ENCODE results near the gene PRPS1.

PRPS1 gene

GRCh38 chrX:107628662-107629539, 591 bp downstream of the PRPS1 start:
- H3K9ac ChIP-seq (ENCODE audit: low read depth in 1 of 2, low read length in 2 of 2), result peak overlapping the region; percentile 35 to 46

GRCh38 chrX:107629540-107629909, 1.2 kb downstream of the PRPS1 start:
- no peak overlapping the region for H3K9ac ChIP-seq (ENCODE audit: low read depth in 1 of 2, low read length in 2 of 2)
- no peaks in the 10 kb centered on the region for H3K27me3 ChIP-seq (ENCODE audit: control insufficient read depth in 2 of 2, insufficient read depth in 2 of 2, low read length in 2 of 2)
- H3K36me3 ChIP-seq (ENCODE audit: control insufficient read depth in 2 of 2, insufficient read depth in 2 of 2, low read length in 2 of 2), result no peaks in the 10 kb centered on the region
- no peak overlapping the region for H3K27ac ChIP-seq (ENCODE audit: low read depth in 2 of 2, low read length in 2 of 2)
- no peaks in the 10 kb centered on the region for H3K9me3 ChIP-seq (ENCODE audit: control insufficient read depth in 2 of 2, low read length in 2 of 2)
- H3K4me1 ChIP-seq (ENCODE audit: control insufficient read depth in 2 of 2, insufficient read depth in 2 of 2, low read length in 2 of 2), result no peaks in the 10 kb centered on the region
- peak overlapping the region; percentile 73 to 80 for H3K4me3 ChIP-seq (ENCODE audit: low read length in 2 of 2)

More at GRCh38 chrX:107628662-107629539, 591 bp downstream of the PRPS1 start:
- Histone ChIP-seq H3K4me3 (ENCODE audit: low read length in 2 of 2) (peak overlapping the region; percentile 73 to 80), H3K27ac (ENCODE audit: low read depth in 2 of 2, low read length in 2 of 2) (peak overlapping the region; percentile 55 to 57), H3K27me3 (ENCODE audit: control insufficient read depth in 2 of 2, insufficient read depth in 2 of 2, low read length in 2 of 2) (no peaks in the 10 kb centered on the region), H3K4me1 (ENCODE audit: control insufficient read depth in 2 of 2, insufficient read depth in 2 of 2, low read length in 2 of 2) (no peaks in the 10 kb centered on the region), H3K36me3 (ENCODE audit: control insufficient read depth in 2 of 2, insufficient read depth in 2 of 2, low read length in 2 of 2) (no peaks in the 10 kb centered on the region), H3K9me3 (ENCODE audit: control insufficient read depth in 2 of 2, low read length in 2 of 2) (no peaks in the 10 kb centered on the region)

GRCh38 chrX:107630031-107630689, 1.9 kb downstream of the PRPS1 start:
- Histone ChIP-seq H3K4me1 (ENCODE audit: control insufficient read depth in 2 of 2, insufficient read depth in 2 of 2, low read length in 2 of 2) (no peaks in the 10 kb centered on the region), H3K9ac (ENCODE audit: low read depth in 1 of 2, low read length in 2 of 2) (no peak overlapping the region), H3K9me3 (ENCODE audit: control insufficient read depth in 2 of 2, low read length in 2 of 2) (no peaks in the 10 kb centered on the region), H3K27ac (ENCODE audit: low read depth in 2 of 2, low read length in 2 of 2) (no peak overlapping the region), H3K36me3 (ENCODE audit: control insufficient read depth in 2 of 2, insufficient read depth in 2 of 2, low read length in 2 of 2) (no peaks in the 10 kb centered on the region), H3K27me3 (ENCODE audit: control insufficient read depth in 2 of 2, insufficient read depth in 2 of 2, low read length in 2 of 2) (no peaks in the 10 kb centered on the region), H3K4me3 (ENCODE audit: low read length in 2 of 2) (peak overlapping the region in 1 of 2 donors; percentile 10)

- no peaks in the 10 kb centered on the region for H3K36me3 ChIP-seq (ENCODE audit: control insufficient read depth in 2 of 2, insufficient read depth in 2 of 2, low read length in 2 of 2)
- H3K9ac ChIP-seq (ENCODE audit: low read depth in 1 of 2, low read length in 2 of 2), result no peak overlapping the region
- H3K9me3 ChIP-seq (ENCODE audit: control insufficient read depth in 2 of 2, low read length in 2 of 2), result no peaks in the 10 kb centered on the region
- H3K4me1 ChIP-seq (ENCODE audit: control insufficient read depth in 2 of 2, insufficient read depth in 2 of 2, low read length in 2 of 2), result no peaks in the 10 kb centered on the region
- no peaks in the 10 kb centered on the region for H3K27me3 ChIP-seq (ENCODE audit: control insufficient read depth in 2 of 2, insufficient read depth in 2 of 2, low read length in 2 of 2)
- no peak overlapping the region for H3K27ac ChIP-seq (ENCODE audit: low read depth in 2 of 2, low read length in 2 of 2)
- no peak overlapping the region for H3K4me3 ChIP-seq (ENCODE audit: low read length in 2 of 2)
Observed at GRCh38 chrX:107632346-107632745, 4.0 kb downstream of the PRPS1 start.

- no peak overlapping the region for H3K9ac ChIP-seq (ENCODE audit: low read depth in 1 of 2, low read length in 2 of 2)
- H3K36me3 ChIP-seq (ENCODE audit: control insufficient read depth in 2 of 2, insufficient read depth in 2 of 2, low read length in 2 of 2), result peaks cover 0 to 7% of the 10 kb centered on the region in 2 donors
- no peak overlapping the region for H3K4me3 ChIP-seq (ENCODE audit: low read length in 2 of 2)
- no peaks in the 10 kb centered on the region for H3K4me1 ChIP-seq (ENCODE audit: control insufficient read depth in 2 of 2, insufficient read depth in 2 of 2, low read length in 2 of 2)
- no peaks in the 10 kb centered on the region for H3K9me3 ChIP-seq (ENCODE audit: control insufficient read depth in 2 of 2, low read length in 2 of 2)
- no peak overlapping the region for H3K27ac ChIP-seq (ENCODE audit: low read depth in 2 of 2, low read length in 2 of 2)
- H3K27me3 ChIP-seq (ENCODE audit: control insufficient read depth in 2 of 2, insufficient read depth in 2 of 2, low read length in 2 of 2), result no peaks in the 10 kb centered on the region
Observed at GRCh38 chrX:107646735-107647134, 18.4 kb downstream of the PRPS1 start.

GRCh38 chrX:107648332-107648731, 20.0 kb downstream of the PRPS1 start:
- no peaks in the 10 kb centered on the region for H3K9me3 ChIP-seq (ENCODE audit: control insufficient read depth in 2 of 2, low read length in 2 of 2)
- no peak overlapping the region for H3K27ac ChIP-seq (ENCODE audit: low read depth in 2 of 2, low read length in 2 of 2)
- no peaks in the 10 kb centered on the region for H3K27me3 ChIP-seq (ENCODE audit: control insufficient read depth in 2 of 2, insufficient read depth in 2 of 2, low read length in 2 of 2)
- peaks cover 0 to 7% of the 10 kb centered on the region in 2 donors for H3K36me3 ChIP-seq (ENCODE audit: control insufficient read depth in 2 of 2, insufficient read depth in 2 of 2, low read length in 2 of 2)
- H3K4me1 ChIP-seq (ENCODE audit: control insufficient read depth in 2 of 2, insufficient read depth in 2 of 2, low read length in 2 of 2), result no peaks in the 10 kb centered on the region
- no peak overlapping the region for H3K9ac ChIP-seq (ENCODE audit: low read depth in 1 of 2, low read length in 2 of 2)
- H3K4me3 ChIP-seq (ENCODE audit: low read length in 2 of 2), result no peak overlapping the region

- no peaks in the 10 kb centered on the region for H3K27me3 ChIP-seq (ENCODE audit: control insufficient read depth in 2 of 2, insufficient read depth in 2 of 2, low read length in 2 of 2)
- no peaks in the 10 kb centered on the region for H3K36me3 ChIP-seq (ENCODE audit: control insufficient read depth in 2 of 2, insufficient read depth in 2 of 2, low read length in 2 of 2)
- no peak overlapping the region for H3K27ac ChIP-seq (ENCODE audit: low read depth in 2 of 2, low read length in 2 of 2)
- H3K4me3 ChIP-seq (ENCODE audit: low read length in 2 of 2), result no peak overlapping the region
- H3K9ac ChIP-seq (ENCODE audit: low read depth in 1 of 2, low read length in 2 of 2), result no peak overlapping the region
- no peaks in the 10 kb centered on the region for H3K4me1 ChIP-seq (ENCODE audit: control insufficient read depth in 2 of 2, insufficient read depth in 2 of 2, low read length in 2 of 2)
- H3K9me3 ChIP-seq (ENCODE audit: control insufficient read depth in 2 of 2, low read length in 2 of 2), result no peaks in the 10 kb centered on the region
Observed at GRCh38 chrX:107654566-107654871, 26.2 kb downstream of the PRPS1 start.

GRCh38 chrX:107654872-107655761, 26.8 kb downstream of the PRPS1 start:
- Histone ChIP-seq H3K9ac (ENCODE audit: low read depth in 1 of 2, low read length in 2 of 2) (no peak overlapping the region), H3K9me3 (ENCODE audit: control insufficient read depth in 2 of 2, low read length in 2 of 2) (no peaks in the 10 kb centered on the region), H3K27ac (ENCODE audit: low read depth in 2 of 2, low read length in 2 of 2) (no peak overlapping the region), H3K27me3 (ENCODE audit: control insufficient read depth in 2 of 2, insufficient read depth in 2 of 2, low read length in 2 of 2) (no peaks in the 10 kb centered on the region), H3K4me1 (ENCODE audit: control insufficient read depth in 2 of 2, insufficient read depth in 2 of 2, low read length in 2 of 2) (no peaks in the 10 kb centered on the region), H3K36me3 (ENCODE audit: control insufficient read depth in 2 of 2, insufficient read depth in 2 of 2, low read length in 2 of 2) (no peaks in the 10 kb centered on the region), H3K4me3 (ENCODE audit: low read length in 2 of 2) (no peak overlapping the region)

GRCh38 chrX:107656978-107657377, 28.7 kb downstream of the PRPS1 start:
- Histone ChIP-seq H3K27me3 (ENCODE audit: control insufficient read depth in 2 of 2, insufficient read depth in 2 of 2, low read length in 2 of 2) (no peaks in the 10 kb centered on the region), H3K4me1 (ENCODE audit: control insufficient read depth in 2 of 2, insufficient read depth in 2 of 2, low read length in 2 of 2) (no peaks in the 10 kb centered on the region), H3K9me3 (ENCODE audit: control insufficient read depth in 2 of 2, low read length in 2 of 2) (no peaks in the 10 kb centered on the region), H3K9ac (ENCODE audit: low read depth in 1 of 2, low read length in 2 of 2) (no peak overlapping the region), H3K27ac (ENCODE audit: low read depth in 2 of 2, low read length in 2 of 2) (no peak overlapping the region), H3K36me3 (ENCODE audit: control insufficient read depth in 2 of 2, insufficient read depth in 2 of 2, low read length in 2 of 2) (no peaks in the 10 kb centered on the region), H3K4me3 (ENCODE audit: low read length in 2 of 2) (no peak overlapping the region)

- Histone ChIP-seq H3K27ac (ENCODE audit: low read depth in 2 of 2, low read length in 2 of 2) (no peak overlapping the region), H3K4me1 (ENCODE audit: control insufficient read depth in 2 of 2, insufficient read depth in 2 of 2, low read length in 2 of 2) (no peaks in the 10 kb centered on the region), H3K36me3 (ENCODE audit: control insufficient read depth in 2 of 2, insufficient read depth in 2 of 2, low read length in 2 of 2) (no peaks in the 10 kb centered on the region), H3K9ac (ENCODE audit: low read depth in 1 of 2, low read length in 2 of 2) (no peak overlapping the region), H3K27me3 (ENCODE audit: control insufficient read depth in 2 of 2, insufficient read depth in 2 of 2, low read length in 2 of 2) (no peaks in the 10 kb centered on the region), H3K9me3 (ENCODE audit: control insufficient read depth in 2 of 2, low read length in 2 of 2) (no peaks in the 10 kb centered on the region), H3K4me3 (ENCODE audit: low read length in 2 of 2) (no peak overlapping the region)
Observed at GRCh38 chrX:107658660-107659059, 30.4 kb downstream of the PRPS1 start.

Measured in mucosa of rectum (tissue), 2 donors.